Kidney (tissue), 22 donors: Measurements from ENCODE around the gene ZDHHC12. TPM values are rescaled to one million over a fixed set of nuclear protein-coding genes. Genes with fewer than 3 reads are reported as not detected.
A peak's percentile ranks its signal among the peaks of the same experiment; 100 is the strongest.

Experiments
- DNase-seq, 5 donors: peaks; one replicate each; pipeline ENCODE4 v3.0.0-alpha.2; 2013 to 2020
- FAIRE-seq: peaks from 2 replicates; lab custom pipeline; 2012; peaks lifted over from hg19 to GRCh38; lab: Jason Lieb, UNC
- H3K27ac ChIP-seq, 2 donors: one replicate each; pipeline ENCODE4 v1.7.0; 2013; ENCODE audit warnings: low read depth in 2 of 2, low read length in 2 of 2, inconsistent platforms in 1 of 2
- H3K27me3 ChIP-seq: one replicate; pipeline ENCODE4 v1.7.1; 2013; ENCODE audit warnings: low read length, inconsistent platforms; ENCODE audit not compliant: control insufficient read depth, insufficient read depth
- H3K36me3 ChIP-seq, 3 donors: one replicate each; pipeline versions ENCODE4 v1.7.0 to v1.7.1; 2013; ENCODE audit warnings: low read length in 3 of 3, control low read depth in 1 of 3, inconsistent platforms in 1 of 3; ENCODE audit not compliant: insufficient read depth in 3 of 3, control insufficient read depth in 2 of 3
- H3K4me1 ChIP-seq, 3 donors: one replicate each; pipeline versions ENCODE4 v1.7.0 to v1.7.1; 2013; ENCODE audit warnings: low read length in 3 of 3, inconsistent platforms in 1 of 3, low read depth in 1 of 3; ENCODE audit not compliant: control insufficient read depth in 2 of 3, insufficient read depth in 2 of 3
- H3K4me3 ChIP-seq, 3 donors: one replicate each; pipeline versions ENCODE4 v1.7.0 to v1.8.1; 2013; ENCODE audit warnings: low read length in 3 of 3, control low read depth in 1 of 3, inconsistent platforms in 1 of 3
- H3K9ac ChIP-seq, 3 donors: one replicate each; pipeline versions ENCODE4 v1.7.0 to v1.7.1; 2013; ENCODE audit warnings: low read length in 3 of 3, control low read depth in 1 of 3, inconsistent platforms in 1 of 3
- H3K9me3 ChIP-seq, 3 donors: one replicate each; pipeline versions ENCODE4 v1.7.0 to v1.7.1; 2013; ENCODE audit warnings: low read length in 3 of 3, control low read depth in 1 of 3, inconsistent platforms in 1 of 3; ENCODE audit not compliant: control insufficient read depth in 2 of 3, insufficient read depth in 1 of 3
- intact Hi-C: fragments of 100-400 bp; cut with DNase I; formaldehyde crosslinking; loops from one replicate; pipeline ENCODE4 v1.11.1; 2022
- long read RNA-seq, 10 donors: library from polyadenylated mRNA in 1 of 10; unstranded in 1 of 10; transcript quantifications; one replicate each; pipeline ENCODE4 v2.0.0 and lab custom pipeline, GENCODE V29; 2021 to 2026
- polyA plus RNA-seq: library from polyadenylated mRNA; stranded (reverse); fragments of 350-450 nt; fragmentation: Illumina TruSeq; extraction: RNeasy Lipid Tissue Mini Kit (QIAGEN cat#74804); gene quantifications from one replicate; pipeline ENCODE4 v1.2.3, GENCODE V29; 2014; ENCODE audit warnings: low read depth, low replicate concordance; ENCODE audit not compliant: insufficient read depth
- total RNA-seq: library from RNA; stranded (reverse); fragmentation: NEBNext Ultra II Directional; extraction: Animal tissue kit (Norgen Biotek cat#: 25700); gene quantifications from one replicate; pipeline ENCODE4 v1.2.1, GENCODE V29; 2021
- TF ChIP-seq, protein P1 (sequence below): IDR thresholded peaks from 3 replicates; pipeline ENCODE4 v1.5.1; 2012; ENCODE audit warnings: mild to moderate bottlenecking, moderate library complexity, borderline replicate concordance; ENCODE audit not compliant: insufficient read depth; ENCODE audit errors: extremely low read depth
- donor health status: control.
- donor health status: control.
- donor health status: control.
- donor health status: control.
- donor health status: control.
- donor health status: DM: yes; HTN: yes; CAD: no.
- donor health status: Normal renal cell carcinoma (clear cell type).

The ZDHHC12 gene
- 39.9 TPM for total RNA-seq
- polyA plus RNA-seq = 54.7 TPM
- long read RNA-seq, donor 1, transcript ZDHHC12-201 (5 exons, 1,129 nt) = major isoform, 17 of 36 reads
- long read RNA-seq, donor 1, partial matches to known transcripts = 19 of 36 reads
- long read RNA-seq, donor 1, other reads (novel, unspliced or antisense) = 0 of 36 reads
- long read RNA-seq, donor 2, transcript ZDHHC12-201 (5 exons, 1,129 nt) = major isoform, 18 of 18 reads
- long read RNA-seq, donor 2, partial matches to known transcripts = 0 of 18 reads
- long read RNA-seq, donor 2, other reads (novel, unspliced or antisense) = 0 of 18 reads
- long read RNA-seq, donor 3, transcript ZDHHC12-201 (5 exons, 1,129 nt) = major isoform, 17 of 17 reads
- long read RNA-seq, donor 3, partial matches to known transcripts = 0 of 17 reads
- long read RNA-seq, donor 3, other reads (novel, unspliced or antisense) = 0 of 17 reads
- long read RNA-seq, donor 4, transcript ZDHHC12-201 (5 exons, 1,129 nt) = major isoform, 15 of 15 reads
- long read RNA-seq, donor 4, partial matches to known transcripts = 0 of 15 reads
- long read RNA-seq, donor 4, other reads (novel, unspliced or antisense) = 0 of 15 reads
- long read RNA-seq, donor 5, partial matches to known transcripts = 0 of 1 reads
- long read RNA-seq, donor 5, other reads (novel, unspliced or antisense) = 0 of 1 reads
- long read RNA-seq, donor 6, transcript ZDHHC12-201 (5 exons, 1,129 nt) = major isoform, 23 of 23 reads
- long read RNA-seq, donor 6, partial matches to known transcripts = 0 of 23 reads
- long read RNA-seq, donor 6, other reads (novel, unspliced or antisense) = 0 of 23 reads
- long read RNA-seq, donor 7, transcript ZDHHC12-201 (5 exons, 1,129 nt) = major isoform, 28 of 40 reads
- long read RNA-seq, donor 7, partial matches to known transcripts = 2 of 40 reads
- long read RNA-seq, donor 7, other reads (novel, unspliced or antisense) = 9 of 40 reads
- long read RNA-seq, donor 8, transcript ZDHHC12-201 (5 exons, 1,129 nt) = major isoform, 16 of 16 reads
- long read RNA-seq, donor 8, partial matches to known transcripts = 0 of 16 reads
- long read RNA-seq, donor 8, other reads (novel, unspliced or antisense) = 0 of 16 reads
- long read RNA-seq, donor 9, transcript ZDHHC12-201 (5 exons, 1,129 nt) = major isoform, 7 of 15 reads
- long read RNA-seq, donor 9, partial matches to known transcripts = 8 of 15 reads
- long read RNA-seq, donor 9, other reads (novel, unspliced or antisense) = 0 of 15 reads
- long read RNA-seq, donor 10, transcript ZDHHC12-201 (5 exons, 1,129 nt) = major isoform, 8 of 8 reads
- long read RNA-seq, donor 10, partial matches to known transcripts = 0 of 8 reads
- long read RNA-seq, donor 10, other reads (novel, unspliced or antisense) = 0 of 8 reads

DNA sequence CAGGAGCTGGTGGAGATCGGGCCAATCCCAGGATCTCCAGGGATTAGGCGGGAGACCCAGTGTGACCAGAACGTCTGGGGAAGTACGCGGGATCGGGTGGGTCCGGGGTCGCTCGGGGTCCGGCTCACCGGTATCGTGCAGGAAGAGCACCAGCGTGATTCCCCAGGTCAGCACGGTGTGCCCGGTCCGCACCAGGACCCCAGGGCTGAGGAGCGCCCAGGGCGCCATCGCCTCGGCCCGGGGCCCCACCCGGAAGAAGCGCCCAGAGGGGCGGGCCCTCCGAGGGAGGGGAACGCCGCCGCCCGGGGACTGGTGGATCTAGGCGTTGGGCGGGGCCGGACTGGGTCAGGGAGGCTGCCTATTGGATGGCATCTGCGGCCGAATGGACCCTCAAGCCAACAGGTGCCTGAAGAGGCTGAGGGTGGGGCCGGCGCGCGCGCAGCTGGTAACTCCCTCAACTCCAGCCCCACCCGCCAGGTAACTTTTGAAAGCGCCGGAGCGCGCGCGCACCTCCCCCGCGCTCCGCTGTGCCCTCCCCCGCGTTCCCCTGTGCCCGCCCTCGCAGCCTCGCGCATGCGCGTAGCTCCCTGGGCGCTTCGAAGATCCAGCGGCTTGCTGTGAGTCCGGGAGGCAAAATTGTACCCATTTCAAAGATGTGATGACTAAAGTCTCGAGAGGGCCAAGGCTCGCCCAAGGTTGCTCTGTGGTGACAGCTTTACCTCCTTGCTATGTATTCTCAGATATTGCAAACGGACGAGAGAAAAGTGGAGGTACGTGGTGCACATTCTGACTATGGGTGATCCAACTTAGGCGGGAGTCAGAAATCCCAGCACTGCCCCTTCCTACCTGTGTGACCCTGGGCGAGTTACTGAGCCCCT is at the start of gene ZDHHC12:
ZDHHC12 (minus strand) TSS at position 262 of the 878 bp plus-strand sequence; CDS start at position 228, 34 bp downstream.
- peak within 1 kb of the TSS; percentile 23 to 51 for H3K27ac ChIP-seq
- no peak for FAIRE-seq
- intact Hi-C loops = no loop called here
- peak within 1 kb of the TSS; percentile 40 to 71 (median 58) for H3K9ac ChIP-seq
- peaks cover 0 to 13% (median 5%) of the 10 kb centered on the region in 3 donors for H3K4me1 ChIP-seq
- no peaks in the 10 kb centered on the region for H3K36me3 ChIP-seq
- TF ChIP-seq, protein P1, sequence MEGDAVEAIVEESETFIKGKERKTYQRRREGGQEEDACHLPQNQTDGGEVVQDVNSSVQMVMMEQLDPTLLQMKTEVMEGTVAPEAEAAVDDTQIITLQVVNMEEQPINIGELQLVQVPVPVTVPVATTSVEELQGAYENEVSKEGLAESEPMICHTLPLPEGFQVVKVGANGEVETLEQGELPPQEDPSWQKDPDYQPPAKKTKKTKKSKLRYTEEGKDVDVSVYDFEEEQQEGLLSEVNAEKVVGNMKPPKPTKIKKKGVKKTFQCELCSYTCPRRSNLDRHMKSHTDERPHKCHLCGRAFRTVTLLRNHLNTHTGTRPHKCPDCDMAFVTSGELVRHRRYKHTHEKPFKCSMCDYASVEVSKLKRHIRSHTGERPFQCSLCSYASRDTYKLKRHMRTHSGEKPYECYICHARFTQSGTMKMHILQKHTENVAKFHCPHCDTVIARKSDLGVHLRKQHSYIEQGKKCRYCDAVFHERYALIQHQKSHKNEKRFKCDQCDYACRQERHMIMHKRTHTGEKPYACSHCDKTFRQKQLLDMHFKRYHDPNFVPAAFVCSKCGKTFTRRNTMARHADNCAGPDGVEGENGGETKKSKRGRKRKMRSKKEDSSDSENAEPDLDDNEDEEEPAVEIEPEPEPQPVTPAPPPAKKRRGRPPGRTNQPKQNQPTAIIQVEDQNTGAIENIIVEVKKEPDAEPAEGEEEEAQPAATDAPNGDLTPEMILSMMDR = no peak
- peak within 1 kb of the TSS; percentile 74 to 93 (median 88) for H3K4me3 ChIP-seq
- DNase-seq = peak; percentile 97 to 99 (median 98)
- no peaks in the 10 kb centered on the region for H3K9me3 ChIP-seq
- H3K27me3 ChIP-seq = no peaks in the 10 kb centered on the region

DNA sequence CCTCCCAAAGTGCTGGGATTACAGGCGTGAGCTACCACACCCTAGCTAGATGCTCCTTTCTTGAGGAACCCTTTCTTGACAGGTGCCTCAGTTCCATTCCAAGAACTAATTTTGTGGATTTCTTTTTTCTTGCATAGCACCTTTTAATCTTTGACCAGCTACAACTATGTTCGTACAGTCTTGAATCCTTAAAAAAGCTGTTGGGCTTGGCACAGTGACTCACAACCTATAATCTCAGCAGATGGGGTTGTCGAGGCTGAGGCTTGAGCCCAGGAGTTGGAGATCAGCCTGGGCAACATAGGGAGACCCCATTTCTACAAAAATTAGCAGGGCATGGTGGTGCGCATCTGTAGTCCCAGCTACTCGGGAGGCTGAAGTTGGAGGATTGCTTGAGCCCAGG is 49.1 kb upstream of the ZDHHC12 start:
- TF ChIP-seq, protein P1 = no peak
- Histone ChIP-seq H3K36me3 (peaks cover 0 to 4% (median 0%) of the 10 kb centered on the region in 3 donors), H3K9ac (no peak overlapping the region), H3K9me3 (no peaks in the 10 kb centered on the region), H3K27ac (no peak overlapping the region), H3K4me1 (peaks cover 0 to 10% (median 0%) of the 10 kb centered on the region in 3 donors), H3K27me3 (no peaks in the 10 kb centered on the region), H3K4me3 (no peak overlapping the region)
- intact Hi-C loops = no loop called here
- FAIRE-seq (no peak), DNase-seq (no peak)
